Measurements from ENCODE around the gene GPC3.
"Not testable (repeated sequence)": the region's sequence is repeated elsewhere in the genome, so short reads cannot be mapped to it uniquely, and the experiment has no call there.

The GPC3 gene

DNA sequence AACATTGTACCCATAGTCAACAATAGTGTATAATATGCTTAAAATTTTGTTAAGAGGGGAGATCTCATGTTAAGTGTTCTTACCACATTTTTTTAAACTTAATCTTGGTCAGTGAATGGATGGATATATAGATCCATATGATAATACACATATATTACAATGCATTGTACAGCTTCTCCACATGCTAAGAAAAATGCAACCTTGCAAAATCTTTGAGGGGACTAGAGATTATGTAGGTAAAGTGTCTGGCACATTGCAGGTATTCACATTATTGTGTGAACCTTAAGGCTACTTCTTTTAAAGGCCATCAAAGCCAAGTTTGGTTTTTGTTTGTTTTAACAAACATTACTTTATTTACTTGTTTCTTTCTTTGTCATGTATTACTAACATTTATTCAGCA is 10.4 kb upstream of the GPC3 start:
- no peak for DNase-seq (ENCODE audit: low spot score)

DNA sequence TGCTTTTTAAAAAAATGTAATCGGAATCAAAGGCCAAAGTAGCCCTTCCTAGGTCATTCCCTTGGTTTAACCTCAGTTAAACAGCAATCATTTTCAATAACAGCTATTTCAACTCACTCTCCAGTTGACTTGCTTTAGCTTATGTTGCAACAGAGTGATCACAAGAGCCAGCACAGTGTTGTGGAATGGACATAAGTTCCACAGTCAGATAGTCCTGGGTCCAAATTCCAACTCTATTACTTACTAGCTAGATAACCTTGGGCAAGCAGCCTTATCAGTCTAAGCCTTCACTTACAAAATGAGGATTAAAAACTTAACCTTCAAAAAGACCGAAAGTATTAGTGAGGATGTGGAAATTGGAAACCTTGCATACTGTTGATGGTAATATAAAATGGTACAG is 9.2 kb upstream of the GPC3 start:
- DNase-seq (ENCODE audit: low spot score) = no peak

GRCh38 chrX:133992882-133993281 is 7.5 kb upstream of the GPC3 start:
- DNase-seq (ENCODE audit: low spot score) = no peak

DNA sequence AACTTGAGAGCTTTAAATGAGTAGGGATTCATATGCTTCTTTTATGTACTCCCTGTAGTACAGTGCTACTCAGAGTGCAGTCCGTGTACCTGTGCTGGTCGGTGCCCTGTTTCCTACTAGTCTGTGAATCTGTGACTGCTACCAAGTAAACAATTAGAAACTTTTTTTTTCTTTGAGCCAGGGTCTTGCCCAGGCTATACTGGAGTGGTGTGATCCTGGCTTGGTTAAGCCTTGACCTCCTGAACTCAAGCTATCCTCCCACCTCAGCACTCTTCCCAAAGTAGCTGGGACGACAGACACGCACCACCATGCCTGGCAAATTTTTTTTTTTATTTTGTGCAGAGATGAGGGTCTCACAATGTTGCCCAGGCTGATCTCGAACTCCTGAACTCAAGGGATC is 6.4 kb upstream of the GPC3 start:
- DNase-seq (ENCODE audit: low spot score) = no peak

GRCh38 chrX:133991057-133991456 is 5.7 kb upstream of the GPC3 start:
- not testable (repeated sequence) for DNase-seq (ENCODE audit: low spot score)

GRCh38 chrX:133989993-133990392 is 4.6 kb upstream of the GPC3 start:
- DNase-seq (ENCODE audit: low spot score) = no peak

GRCh38 chrX:133989490-133989889 is 4.1 kb upstream of the GPC3 start:
- DNase-seq (ENCODE audit: low spot score) = no peak

DNA sequence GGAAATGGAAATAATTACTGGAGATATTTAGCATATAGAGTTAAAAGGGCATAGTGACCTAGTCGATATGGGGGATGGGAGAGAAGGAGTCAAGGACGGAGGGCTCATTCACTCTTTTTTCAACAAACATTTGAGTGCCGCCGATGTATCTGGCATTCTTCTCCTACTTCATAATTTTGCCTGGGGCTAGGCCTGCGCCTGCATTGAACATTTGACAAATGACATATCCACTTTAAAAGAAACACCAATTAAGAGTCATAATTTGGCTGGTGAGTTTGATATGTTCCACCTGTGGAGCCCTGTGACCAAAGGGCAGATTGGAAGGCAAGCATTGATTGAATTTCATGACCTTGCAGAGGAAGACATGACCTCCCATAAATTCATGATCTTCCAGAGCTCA is 2.6 kb upstream of the GPC3 start:
- DNase-seq (ENCODE audit: low spot score) = no peak

DNA sequence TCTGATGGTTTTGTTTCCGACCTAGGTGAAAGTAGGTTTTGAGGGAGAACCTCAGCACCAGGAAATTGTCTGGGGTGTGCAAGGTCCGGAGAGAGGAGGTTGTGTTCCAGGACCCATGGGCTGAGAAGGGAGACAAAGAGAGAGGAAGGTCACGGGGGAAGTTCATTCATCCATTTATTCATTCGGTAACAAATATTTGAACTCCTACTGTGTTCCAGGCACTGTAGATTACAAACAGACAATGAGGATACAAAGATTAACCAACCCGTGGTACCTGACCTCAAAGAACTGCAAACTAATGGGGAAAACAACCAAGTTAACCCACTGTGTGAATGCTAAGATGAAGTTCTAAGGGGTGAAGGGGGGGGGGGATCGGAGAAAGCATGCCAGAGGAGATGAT is 1.8 kb upstream of the GPC3 start:
- DNase-seq (ENCODE audit: low spot score) = no peak

DNA sequence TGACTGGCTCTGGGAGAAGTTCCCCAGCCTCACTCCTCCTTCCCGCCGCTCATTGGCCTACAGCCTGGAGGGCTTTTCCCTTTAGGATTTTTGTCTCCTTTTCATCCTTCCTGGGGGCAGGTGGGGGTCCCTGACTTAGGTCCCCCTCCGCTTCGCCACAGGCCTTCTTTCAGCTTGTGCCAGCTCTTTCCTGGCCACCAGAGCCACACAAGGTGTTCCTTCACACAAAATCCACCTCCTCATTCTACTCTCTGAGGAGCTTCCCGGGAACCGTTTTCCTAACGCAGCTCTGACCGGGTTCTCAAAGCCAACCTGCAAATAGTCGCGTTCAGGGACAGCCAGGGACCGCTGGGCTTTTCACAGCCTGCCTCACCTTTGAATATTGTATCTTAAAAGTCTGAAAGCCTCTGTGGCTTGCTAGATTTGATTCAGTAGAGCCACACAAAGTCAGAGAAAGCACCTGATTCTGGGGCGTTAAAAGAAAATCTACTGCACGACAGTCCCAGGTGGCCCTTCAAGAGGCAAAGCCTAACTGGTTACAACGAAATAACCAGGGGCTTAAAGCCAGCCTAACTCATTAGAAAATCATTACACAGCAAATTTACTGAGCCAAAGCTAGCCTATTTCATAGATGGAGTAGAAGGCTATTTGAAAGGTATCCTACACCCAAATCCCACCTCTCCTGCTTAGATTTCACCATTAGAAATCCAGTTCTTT is 731 bp upstream of the GPC3 start:
- no peak for DNase-seq (ENCODE audit: low spot score)

- no peak for DNase-seq (ENCODE audit: low spot score)
These were observed 584 bp downstream of the GPC3 start for GRCh38 chrX:133984857-133985163.

- no peak for DNase-seq (ENCODE audit: low spot score)
These were observed 1.2 kb downstream of the GPC3 start for GRCh38 chrX:133983974-133984845.

DNA sequence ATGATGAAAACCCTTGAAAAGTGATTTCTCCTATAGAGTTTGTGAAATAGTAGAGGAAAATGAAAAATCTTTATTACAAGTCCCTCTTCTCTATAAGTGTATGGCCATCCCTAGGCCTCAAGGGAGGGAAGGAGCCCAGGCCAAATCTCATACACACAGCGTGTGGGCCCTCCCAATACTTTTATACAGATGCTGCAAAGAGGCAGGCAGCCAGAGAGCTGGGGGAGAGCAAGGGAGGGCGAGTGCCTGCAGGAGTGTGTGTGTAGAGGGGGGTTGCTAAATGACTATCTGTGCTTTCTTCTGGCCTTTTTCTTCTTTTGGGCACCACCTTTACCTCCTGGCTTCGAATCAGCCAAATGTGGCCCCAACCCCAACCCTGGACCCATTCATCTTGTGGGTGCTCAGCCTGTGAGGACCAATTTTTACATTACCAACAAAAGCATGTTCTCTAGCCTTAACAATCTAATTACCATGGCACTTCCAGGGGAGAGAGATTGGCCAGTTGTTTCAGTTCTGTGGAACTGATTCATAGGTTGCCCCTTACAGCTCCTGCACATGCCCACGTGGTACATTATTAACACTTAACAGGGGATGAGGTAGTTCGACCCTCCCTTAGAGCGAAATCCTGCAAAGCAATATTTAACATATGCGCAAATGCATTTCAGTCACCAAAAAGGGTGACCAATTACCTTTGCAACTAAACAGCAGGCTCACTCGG is 2.0 kb downstream of the GPC3 start:
- no peak for DNase-seq (ENCODE audit: low spot score)

DNA sequence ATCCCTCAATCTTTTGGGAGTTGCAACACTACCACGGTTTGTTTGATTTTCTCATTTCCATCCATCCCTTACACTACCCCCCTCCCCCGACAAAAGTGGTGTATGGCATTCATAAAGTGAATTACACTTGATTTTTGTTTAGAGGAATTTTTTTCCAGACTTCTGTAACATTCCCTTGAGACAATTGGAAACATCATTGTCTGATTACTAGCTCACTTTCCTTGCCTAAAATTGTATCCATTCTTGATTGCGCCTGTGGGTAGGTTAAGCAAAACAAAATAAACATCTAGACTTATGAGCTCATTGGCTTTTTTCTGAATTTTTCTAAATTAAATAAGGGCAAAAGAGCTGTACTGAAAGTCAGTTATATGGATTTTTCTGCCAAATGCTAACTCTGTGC is 3.5 kb downstream of the GPC3 start:
- no peak for DNase-seq (ENCODE audit: low spot score)

GRCh38 chrX:133980832-133981588 is 4.4 kb downstream of the GPC3 start:
- no peak for DNase-seq (ENCODE audit: low spot score)

DNA sequence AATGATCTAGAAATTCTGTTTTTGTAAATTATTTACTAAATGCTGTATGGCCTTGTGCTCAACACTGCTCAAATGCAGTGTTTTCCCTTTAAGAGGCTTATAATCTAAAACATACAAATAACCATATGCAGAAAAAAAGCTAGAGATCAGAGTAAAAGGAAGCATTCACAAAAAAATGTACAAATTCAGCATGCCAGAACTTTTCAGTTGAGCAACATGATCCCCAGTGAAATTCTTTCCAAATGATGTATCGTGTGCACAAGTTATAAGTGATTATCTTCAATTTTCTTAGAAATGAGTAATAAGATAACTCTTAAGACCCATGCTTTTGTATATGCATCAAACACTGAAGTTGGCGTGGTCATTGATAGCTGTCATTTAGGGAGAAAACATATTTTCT is 5.0 kb downstream of the GPC3 start:
- DNase-seq (ENCODE audit: low spot score) = no peak

GRCh38 chrX:133979641-133980230 is 5.7 kb downstream of the GPC3 start:
- no peak for DNase-seq (ENCODE audit: low spot score)

DNA sequence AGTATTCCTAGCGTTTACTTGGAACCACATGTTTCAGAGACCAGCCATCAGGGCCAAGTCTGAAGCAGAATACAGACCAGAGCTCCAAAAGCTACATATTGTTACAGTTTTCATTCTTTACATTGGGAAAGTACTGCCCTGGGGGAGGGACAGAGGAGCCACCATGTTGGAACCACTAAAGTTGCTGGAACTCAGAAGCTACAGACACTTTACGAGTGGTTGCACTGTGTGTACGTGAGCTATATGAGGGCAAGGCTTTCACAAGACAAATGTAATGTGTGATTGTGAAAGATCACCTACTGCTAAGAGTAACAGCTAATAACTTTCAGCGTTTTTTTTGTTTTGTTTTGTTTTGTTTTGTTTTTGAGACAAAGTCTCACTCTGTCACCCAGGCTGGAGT is 11.7 kb downstream of the GPC3 start:
- DNase-seq (ENCODE audit: low spot score) = no peak

DNA sequence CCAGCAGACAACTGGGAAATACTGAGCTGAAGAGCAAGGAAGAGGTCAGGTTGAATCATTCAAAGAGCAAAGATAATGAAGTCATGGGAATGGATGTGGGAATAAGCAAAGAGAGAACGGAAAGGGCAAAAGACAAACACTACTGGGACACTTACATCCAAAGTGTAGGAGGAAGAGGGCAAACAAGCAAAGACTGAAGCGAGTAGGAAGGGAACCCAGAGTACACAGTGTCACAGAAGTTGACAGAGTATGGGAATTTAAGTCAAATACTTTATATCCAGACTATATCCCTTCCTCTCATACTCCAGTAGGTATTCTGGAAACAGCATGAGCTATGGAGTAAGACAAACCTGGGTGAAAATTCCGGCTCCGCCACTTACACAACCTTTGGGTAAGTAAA is 12.5 kb downstream of the GPC3 start:
- DNase-seq (ENCODE audit: low spot score) = no peak

GRCh38 chrX:133971586-133971985 is 13.8 kb downstream of the GPC3 start:
- no peak for DNase-seq (ENCODE audit: low spot score)

GRCh38 chrX:133970076-133970475 is 15.3 kb downstream of the GPC3 start:
- no peak for DNase-seq (ENCODE audit: low spot score)

DNA sequence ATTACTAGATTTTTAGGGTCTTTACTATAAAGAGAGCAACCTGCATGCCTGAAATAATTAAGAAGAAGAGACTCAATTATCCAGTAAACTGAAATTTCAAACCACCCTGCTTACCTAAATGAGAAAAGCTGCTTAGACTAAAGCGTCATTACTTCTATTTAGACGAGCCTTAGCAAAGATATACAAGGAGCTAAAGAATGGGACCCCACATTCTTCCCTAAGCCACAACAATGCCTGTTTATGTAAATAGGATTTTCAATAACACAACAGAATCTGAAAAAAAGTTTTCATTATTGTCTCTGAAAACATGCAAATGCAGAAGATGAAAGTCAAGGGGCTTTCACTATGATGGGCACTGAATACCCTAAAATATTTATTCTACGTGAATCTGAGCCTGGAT is 16.2 kb downstream of the GPC3 start:
- no peak for DNase-seq (ENCODE audit: low spot score)
